VCaP (cell line): ENCODE measurements around the gene PLSCR1.

Experiments used
- H3K27ac ChIP-seq: fragments of 450-650 bp; 2 replicates; pipeline ENCODE4 v1.5.1; 2017
- CTCF ChIP-seq: fragments of 450-650 bp; conservative IDR thresholded peaks from 2 replicates; pipeline ENCODE4 v1.5.1; 2017; ENCODE audit warnings: mild to moderate bottlenecking, moderate library complexity

The PLSCR1 gene

GRCh38 chr3:146544002-146544928 is at the start of gene PLSCR1:
Gene PLSCR1 (minus strand): TSS chr3:146544607. CDS start chr3:146536552, 8,055 bp downstream.
- peak within 1 kb of the TSS; percentile 44 for H3K27ac ChIP-seq
- no peak for TF ChIP-seq CTCF

- no peak for TF ChIP-seq CTCF
- H3K27ac ChIP-seq = no peak overlapping the region
Observed at GRCh38 chr3:146593776-146594175, 49.4 kb upstream of the PLSCR1 start.

- no peak for TF ChIP-seq CTCF
- H3K27ac ChIP-seq = no peak overlapping the region
Observed at GRCh38 chr3:146590521-146590920, 46.1 kb upstream of the PLSCR1 start.

- TF ChIP-seq CTCF = peak; percentile 78
- no peak overlapping the region for H3K27ac ChIP-seq
Observed at GRCh38 chr3:146589899-146590508, 45.6 kb upstream of the PLSCR1 start.

- TF ChIP-seq CTCF = no peak
- H3K27ac ChIP-seq = no peak overlapping the region
Observed at GRCh38 chr3:146585156-146585555, 40.7 kb upstream of the PLSCR1 start.

- H3K27ac ChIP-seq = no peak overlapping the region
- no peak for TF ChIP-seq CTCF
Observed at GRCh38 chr3:146581951-146582467, 37.6 kb upstream of the PLSCR1 start.

- no peak for TF ChIP-seq CTCF
- peak overlapping the region; percentile 46 for H3K27ac ChIP-seq
Observed at GRCh38 chr3:146581080-146581601, 36.7 kb upstream of the PLSCR1 start.
